Esophagus squamous epithelium (tissue), 4 donors: ENCODE measurements around the gene MED29.

Experiments
- CTCF ChIP-seq, 6 experiments: fragments of 450-650 bp in 4 of 6; fragments of 200-600 bp in 2 of 6; sonication (generic) in 2 of 6; IDR thresholded peaks; one replicate each; pipeline ENCODE4 v1.5.1; 2016 to 2019; ENCODE audit warnings: antibody characterized with exemption in 6 of 6, mild to moderate bottlenecking in 4 of 6, moderate library complexity in 4 of 6
- POLR2A ChIP-seq, 4 donors: fragments of 450-650 bp; IDR thresholded peaks; one replicate each; pipeline ENCODE4 v1.6.1; 2017; ENCODE audit warnings: antibody characterized with exemption in 4 of 4, mild to moderate bottlenecking in 4 of 4, moderate library complexity in 3 of 4

DNA sequence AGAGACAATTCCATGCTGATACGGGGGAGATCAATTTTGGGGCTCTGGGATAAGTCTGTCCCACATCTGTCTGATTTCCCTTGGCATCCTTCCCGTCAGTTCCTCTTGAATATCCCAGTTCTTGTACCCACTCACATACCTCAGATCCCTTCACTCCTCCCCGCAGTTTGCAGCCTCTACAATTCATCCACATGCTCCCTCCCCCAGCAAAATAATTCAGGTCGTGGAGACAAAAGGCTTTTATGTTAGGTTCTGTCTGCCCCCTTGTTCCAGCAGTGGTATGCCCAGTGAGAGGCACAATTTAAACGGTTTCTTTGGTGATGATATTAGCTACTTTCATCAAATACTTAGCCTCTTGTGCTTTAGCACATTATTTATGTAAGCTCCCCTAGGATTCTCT lies 35.0 kb downstream of the MED29 start:
- no peak for TF ChIP-seq POLR2A (IDR thresholded peaks at IDR 0.05)
- TF ChIP-seq CTCF (IDR thresholded peaks at IDR 0.05) = no peak
